Activated CD8-positive, alpha-beta T cell treated with anti-CD3 and anti-CD28 coated beads for 36 hours (primary cell): ENCODE measurements around the gene CACNA1F. TPM values are rescaled to one million over a fixed set of nuclear protein-coding genes. Genes with fewer than 3 reads are reported as not detected.
A peak's percentile ranks its signal among the peaks of the same experiment; 100 is the strongest.
"Not testable (repeated sequence)": the region's sequence is repeated elsewhere in the genome, so short reads cannot be mapped to it uniquely, and the experiment has no call there.

ENCODE experiments used
- ATAC-seq: fragments of 200-7000 bp; cut with Tn5 transposase; one replicate; pipeline ENCODE4 v1.10.0; 2021; ENCODE audit warnings: mild to moderate bottlenecking, moderate library complexity
- CTCF ChIA-PET: fragments of 350-600 bp; sonication (Branson Sonifier 250); formaldehyde crosslinking; loops from one replicate; lab custom pipeline; 2021; ENCODE audit warnings: antibody characterized with exemption; lab: Charles Lee
- POLR2A ChIA-PET: fragments of 350-600 bp; sonication (Branson Sonifier 250); formaldehyde crosslinking; loops from one replicate; lab custom pipeline; 2021; ENCODE audit warnings: antibody characterized with exemption; lab: Charles Lee
- DNase-seq: peaks from one replicate; pipeline ENCODE4 v3.0.0-alpha.2; 2020
- H3K27ac Mint-ChIP-seq: one replicate; pipeline ENCODE4 v1.8.0; 2021; ENCODE audit warnings: mild to moderate bottlenecking, mixed read lengths
- H3K27me3 Mint-ChIP-seq: one replicate; pipeline ENCODE4 v1.8.0; 2021; ENCODE audit warnings: mixed read lengths
- H3K36me3 Mint-ChIP-seq: one replicate; pipeline ENCODE4 v1.8.0; 2021; ENCODE audit warnings: low read depth, mixed read lengths
- H3K4me1 Mint-ChIP-seq: one replicate; pipeline ENCODE4 v1.8.0; 2021; ENCODE audit warnings: low read depth, mixed read lengths
- H3K4me3 Mint-ChIP-seq: one replicate; pipeline ENCODE4 v1.8.0; 2021; ENCODE audit warnings: mild to moderate bottlenecking, moderate library complexity, mixed read lengths
- H3K9me3 Mint-ChIP-seq: one replicate; pipeline ENCODE4 v1.8.0; 2021; ENCODE audit warnings: mixed read lengths
- CTCF ChIP-seq: fragments of 200-600 bp; IDR thresholded peaks from one replicate; pipeline ENCODE4 v1.8.0; 2022; ENCODE audit warnings: antibody characterized with exemption, mild to moderate bottlenecking
- intact Hi-C: fragments of 100-400 bp; cut with micrococcal nuclease; formaldehyde crosslinking; loops from one replicate; pipeline ENCODE4 v1.10.0; 2022
- total RNA-seq, 2 experiments: library from RNA; stranded (reverse); gene quantifications; one replicate each; pipeline ENCODE4 v1.2.3, GENCODE V29; 2021

The CACNA1F gene
- total RNA-seq, 2 experiments from 2014 or later, result 0.90 to 1.1 TPM

GRCh38 chrX:49175435-49176274, 57.5 kb downstream of the CACNA1F start:
- Mint-ChIP-seq H3K36me3 (peaks cover 46% of the 10 kb centered on the region), H3K4me3 (no peak overlapping the region), H3K4me1 (peaks cover 19% of the 10 kb centered on the region), H3K9me3 (no peaks in the 10 kb centered on the region), H3K27me3 (no peaks in the 10 kb centered on the region), H3K27ac (no peak overlapping the region)
- TF ChIP-seq CTCF, result no peak
- intact Hi-C loops, result no loop called here
- POLR2A ChIA-PET, result interaction anchor here (1.5 kb wide), 1 partner anchor 9 kb away, joined by 3 read pairs; no protein-coding TSS in a partner anchor
- CTCF ChIA-PET, result no interaction called here
- no peak for ATAC-seq
- peak; percentile 31 for DNase-seq

- Mint-ChIP-seq H3K9me3 (no peaks in the 10 kb centered on the region), H3K4me3 (no peak overlapping the region), H3K27ac (no peak overlapping the region), H3K27me3 (no peaks in the 10 kb centered on the region), H3K4me1 (peaks cover 19% of the 10 kb centered on the region), H3K36me3 (peaks cover 41% of the 10 kb centered on the region)
- no peak for ATAC-seq
- intact Hi-C loops, result no loop called here
- POLR2A ChIA-PET, result interaction anchor here (1.6 kb wide), 1 partner anchor 8 kb away, joined by 6 read pairs; no protein-coding TSS in a partner anchor
- TF ChIP-seq CTCF, result no peak
- CTCF ChIA-PET, result no interaction called here
- DNase-seq, result no peak
Observed at GRCh38 chrX:49174723-49175122, 58.4 kb downstream of the CACNA1F start.

- POLR2A ChIA-PET, result interaction anchor here (1.5 to 1.6 kb wide), 2 partner anchors 9 to 12 kb away, joined by 6 read pairs; no protein-coding TSS in a partner anchor
- Mint-ChIP-seq H3K4me3 (peak overlapping the region; percentile 85), H3K36me3 (peaks cover 35% of the 10 kb centered on the region), H3K4me1 (peaks cover 19% of the 10 kb centered on the region)
- DNase-seq, H3K9me3 Mint-ChIP-seq, CTCF ChIA-PET, H3K27ac Mint-ChIP-seq, intact Hi-C loops, ATAC-seq, H3K27me3 Mint-ChIP-seq: not testable (repeated sequence)
Observed at GRCh38 chrX:49173544-49173943, 59.6 kb downstream of the CACNA1F start.

- peak; percentile 81 for ATAC-seq
- CTCF ChIA-PET, result interaction anchor here (0.8 to 2.0 kb wide), 2 partner anchors 16 to 19 kb away, joined by 3 to 6 read pairs; no protein-coding TSS in a partner anchor
- intact Hi-C loops, result no loop called here
- Mint-ChIP-seq H3K4me1 (peaks cover 23% of the 10 kb centered on the region), H3K4me3 (peak overlapping the region; percentile 85), H3K9me3 (no peaks in the 10 kb centered on the region), H3K36me3 (peaks cover 31% of the 10 kb centered on the region), H3K27me3 (no peaks in the 10 kb centered on the region), H3K27ac (peak overlapping the region; percentile 93)
- POLR2A ChIA-PET, result interaction anchor here (1.4 to 1.5 kb wide), 2 partner anchors 11 to 13 kb away, joined by 3 to 6 read pairs; no protein-coding TSS in a partner anchor
- DNase-seq, result peak; percentile 89
- TF ChIP-seq CTCF, result no peak
Observed at GRCh38 chrX:49172280-49172780, 60.8 kb downstream of the CACNA1F start.

GRCh38 chrX:49171752-49172279, 61.3 kb downstream of the CACNA1F start, which contains the start of gene PLP2:
Gene PLP2, plus strand, starts transcription at chrX:49171898. Its CDS starts 103 bp downstream, at chrX:49172001.
- Mint-ChIP-seq H3K36me3 (peaks cover 29% of the 10 kb centered on the region), H3K4me3 (peak within 1 kb of the TSS; percentile 85), H3K9me3 (no peaks in the 10 kb centered on the region), H3K4me1 (peaks cover 24% of the 10 kb centered on the region), H3K27ac (peak within 1 kb of the TSS; percentile 93), H3K27me3 (no peaks in the 10 kb centered on the region)
- POLR2A ChIA-PET, result interaction anchor here (1.4 kb wide), 1 partner anchor 11 kb away, joined by 3 read pairs; no protein-coding TSS in a partner anchor
- DNase-seq (peak; percentile 85), ATAC-seq (peak; percentile 59)
- TF ChIP-seq CTCF, result no peak
- intact Hi-C loops, result no loop called here
- CTCF ChIA-PET, result interaction anchor here (0.8 to 2.0 kb wide), 2 partner anchors 16 to 19 kb away, joined by 3 to 6 read pairs; no protein-coding TSS in a partner anchor
